CD1c-positive myeloid dendritic cell (primary cell): ENCODE data around the gene DST.

Experiments used
- DNase-seq: peaks from one replicate; pipeline ENCODE4 v3.0.0-alpha.2; 2016; ENCODE audit errors: extremely low spot score

Gene DST

DNA sequence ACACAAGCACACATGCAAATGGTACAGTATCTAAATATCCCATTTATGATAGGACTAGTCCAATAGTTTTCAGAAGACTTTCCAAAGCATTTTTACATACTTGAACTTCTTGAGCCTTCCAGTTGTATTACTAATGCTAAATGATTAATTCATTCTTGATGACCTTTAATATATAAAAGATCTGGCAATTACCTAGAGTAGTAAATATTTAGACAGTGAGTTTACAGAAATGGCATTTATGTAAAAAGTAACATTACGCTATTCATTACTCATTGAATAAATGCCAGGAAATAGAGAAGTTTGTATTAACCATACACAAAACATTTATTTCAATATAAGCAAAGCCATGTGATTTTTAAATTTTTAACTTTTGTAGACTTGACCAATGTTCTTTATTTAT, 158.8 kb downstream of the DST start:
- DNase-seq: no peak

DNA sequence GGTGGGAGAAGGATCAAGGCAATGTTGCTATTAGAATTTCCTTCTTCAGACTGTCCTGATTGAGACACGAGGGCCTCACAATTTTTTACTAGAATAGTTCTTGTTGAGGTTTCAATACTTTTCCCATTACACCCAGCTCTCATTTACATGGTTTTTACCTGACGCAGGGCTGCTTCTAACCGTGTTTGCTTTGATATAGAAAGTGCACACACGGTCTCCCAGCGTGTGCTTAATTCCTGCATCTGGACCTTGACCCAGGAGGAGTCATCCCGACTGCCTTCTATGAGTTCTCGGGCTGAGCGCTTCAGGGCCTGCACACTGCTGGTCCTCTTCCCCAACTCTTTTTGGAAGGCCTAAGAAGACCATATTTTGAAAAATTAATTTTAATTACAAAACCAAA, 160.2 kb downstream of the DST start:
- no peak for DNase-seq

GRCh38 chr6:56481957-56482356, 160.7 kb downstream of the DST start:
- no peak for DNase-seq

- DNase-seq: no peak
Measured at GRCh38 chr6:56480654-56481337, 161.9 kb downstream of the DST start.

DNA sequence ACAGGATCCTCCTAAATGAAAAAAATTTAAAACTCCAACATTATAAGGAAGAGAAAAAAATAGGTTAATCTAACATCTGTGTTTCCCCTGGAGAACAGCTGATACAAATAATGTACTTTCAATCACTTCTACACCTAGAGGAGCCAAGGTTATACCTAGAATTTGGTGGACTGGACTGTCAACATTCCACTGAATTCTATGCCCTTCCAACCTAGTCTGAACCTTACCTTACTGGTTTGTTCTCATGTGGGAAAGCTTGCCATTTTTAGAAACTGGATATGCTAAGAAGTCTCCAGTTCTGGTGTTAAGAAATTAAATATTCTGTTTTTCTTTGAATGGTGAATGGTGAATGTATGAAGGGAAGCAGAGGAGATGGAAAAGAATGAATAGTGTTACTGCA, 162.4 kb downstream of the DST start:
- DNase-seq: no peak

- no peak for DNase-seq
Measured at GRCh38 chr6:56479381-56479780, 163.3 kb downstream of the DST start.

- DNase-seq: no peak
Measured at GRCh38 chr6:56478202-56478601, 164.5 kb downstream of the DST start.

DNA sequence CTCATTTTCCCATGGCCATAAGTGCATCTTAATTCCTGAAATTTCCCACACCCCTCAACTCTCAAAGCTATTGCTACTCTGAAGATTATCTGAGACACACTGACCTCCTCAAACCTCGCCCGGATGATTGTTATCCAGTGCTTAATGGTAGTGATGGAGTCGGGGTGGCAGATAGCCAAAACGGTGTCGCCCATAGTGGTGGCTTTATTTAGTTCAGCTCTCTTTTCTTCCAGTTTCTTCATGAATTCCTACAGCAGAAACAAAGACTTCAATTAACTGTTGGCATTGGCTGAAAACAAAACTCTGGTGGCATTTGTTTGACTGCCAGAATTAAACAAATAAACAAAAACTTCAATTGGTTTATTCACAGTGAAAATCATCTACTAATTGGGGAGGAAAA, 165.4 kb downstream of the DST start:
- DNase-seq: no peak

DNA sequence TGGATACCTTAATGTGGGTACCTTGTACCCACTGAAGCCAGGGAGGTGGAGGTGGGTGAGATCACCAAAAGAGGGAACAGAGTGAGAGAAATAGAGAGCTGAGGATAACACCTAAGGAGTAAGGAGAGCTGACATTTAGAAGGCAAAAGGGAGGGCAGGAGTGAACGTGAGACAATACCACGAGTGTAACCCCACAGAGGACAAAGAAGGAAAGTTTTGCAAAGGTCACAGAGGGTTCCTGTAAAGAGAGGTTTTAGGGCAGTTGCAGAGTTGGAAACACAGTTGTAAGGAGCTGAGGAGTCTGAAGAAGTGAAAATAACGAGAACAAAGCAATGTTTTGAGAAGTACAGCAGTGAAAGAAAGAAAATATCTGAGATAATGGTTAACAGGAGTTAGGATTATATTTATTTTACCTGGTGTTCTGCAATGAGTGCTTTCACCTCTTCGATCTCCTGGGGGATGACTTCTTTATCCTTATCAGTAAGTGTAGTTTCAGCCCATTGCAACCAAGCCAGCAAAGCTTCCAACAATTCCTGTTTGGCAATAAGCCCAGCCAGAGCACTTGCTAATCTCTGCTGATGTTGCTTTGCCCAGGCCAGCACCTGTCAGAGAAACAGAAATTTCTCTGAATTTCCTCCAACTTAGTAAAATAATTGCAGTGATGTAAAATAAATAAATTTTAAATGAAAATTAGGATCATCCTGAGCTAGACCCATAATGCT, 166.8 kb downstream of the DST start:
- no peak for DNase-seq

DNA sequence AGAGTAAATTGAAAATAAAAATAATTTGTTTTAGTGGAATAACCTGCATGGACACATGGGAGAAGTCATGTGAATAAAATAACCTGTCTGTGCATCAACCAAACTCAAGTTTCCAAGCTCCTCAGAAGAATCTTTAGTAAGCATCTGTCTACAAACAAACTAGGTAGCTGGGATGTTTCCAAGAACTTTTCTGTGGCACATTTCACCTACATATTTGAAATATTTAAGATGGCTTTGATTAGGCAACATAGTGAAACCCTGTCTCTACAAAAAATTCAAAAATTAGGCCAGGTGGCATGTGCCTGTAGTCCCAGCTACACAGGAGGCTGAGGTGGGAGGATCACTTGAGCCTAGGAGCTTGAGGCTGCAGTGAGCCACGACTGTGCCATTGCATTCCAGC, 168.2 kb downstream of the DST start:
- DNase-seq: no peak

- no peak for DNase-seq
Measured at GRCh38 chr6:56463443-56463842, 179.2 kb downstream of the DST start.

DNA sequence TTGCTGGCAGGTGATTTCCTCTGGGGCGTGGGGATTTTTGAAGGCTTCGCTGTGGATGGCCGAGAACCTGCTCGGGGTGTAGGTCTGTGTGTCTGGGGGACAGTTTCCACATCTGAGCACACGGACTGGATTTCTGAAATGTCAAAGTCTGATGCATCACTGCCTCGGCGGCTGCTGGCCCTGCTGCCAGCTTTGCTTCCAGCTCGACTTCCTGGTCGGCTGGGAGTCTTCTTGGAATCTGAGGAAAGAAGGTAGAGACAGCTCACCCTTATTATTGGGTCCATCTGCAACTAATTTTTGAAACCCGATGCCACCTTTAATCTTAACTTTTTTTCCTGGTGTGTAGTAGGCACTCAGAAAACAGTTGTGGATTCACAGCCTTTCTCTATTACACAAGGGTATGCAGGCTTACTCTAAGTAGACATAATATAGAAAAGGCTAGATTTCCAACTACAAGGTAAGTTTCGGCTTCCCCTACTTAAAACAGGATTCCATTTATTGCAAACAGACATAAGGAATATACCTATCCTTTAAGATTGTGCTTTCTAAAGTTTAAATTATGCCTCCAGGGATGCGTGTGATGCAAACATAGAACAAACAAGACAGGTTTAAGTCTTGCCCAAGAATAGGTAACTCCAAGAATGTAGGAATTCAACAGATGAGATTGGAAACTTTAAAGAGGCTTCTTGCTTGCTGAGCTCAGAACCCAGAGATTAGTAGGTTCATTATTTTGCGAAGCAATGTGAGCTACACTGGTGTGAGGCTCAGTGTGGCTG, 183.5 kb downstream of the DST start:
- no peak for DNase-seq

DNA sequence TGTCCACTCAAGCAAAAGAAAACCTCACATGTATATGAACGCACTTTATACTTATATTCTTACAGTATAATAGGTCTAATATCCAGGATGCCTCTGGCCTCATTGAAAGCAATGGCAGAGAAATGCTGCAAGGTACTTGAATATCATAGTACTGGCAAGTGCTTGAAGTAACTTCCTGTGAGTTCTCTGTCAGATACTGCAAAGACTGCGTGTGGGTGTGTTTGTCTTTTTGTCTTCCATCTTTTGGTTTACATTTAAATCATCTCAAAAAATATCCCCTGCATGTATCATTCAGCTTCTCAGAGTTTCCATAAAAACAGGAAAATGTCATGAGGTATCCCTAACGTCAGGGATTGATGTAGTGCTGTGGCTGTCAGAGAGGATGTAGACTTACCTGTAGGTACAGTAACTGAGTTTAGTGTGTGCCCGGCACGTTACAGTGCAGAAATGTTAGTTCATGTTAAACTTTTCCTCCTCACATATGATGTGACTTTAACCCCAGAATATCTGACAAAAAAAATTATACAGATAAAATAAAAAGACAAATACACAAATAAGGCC, 184.3 kb downstream of the DST start:
- DNase-seq: no peak

- no peak for DNase-seq
Measured at GRCh38 chr6:56456785-56457184, 185.9 kb downstream of the DST start.

DNA sequence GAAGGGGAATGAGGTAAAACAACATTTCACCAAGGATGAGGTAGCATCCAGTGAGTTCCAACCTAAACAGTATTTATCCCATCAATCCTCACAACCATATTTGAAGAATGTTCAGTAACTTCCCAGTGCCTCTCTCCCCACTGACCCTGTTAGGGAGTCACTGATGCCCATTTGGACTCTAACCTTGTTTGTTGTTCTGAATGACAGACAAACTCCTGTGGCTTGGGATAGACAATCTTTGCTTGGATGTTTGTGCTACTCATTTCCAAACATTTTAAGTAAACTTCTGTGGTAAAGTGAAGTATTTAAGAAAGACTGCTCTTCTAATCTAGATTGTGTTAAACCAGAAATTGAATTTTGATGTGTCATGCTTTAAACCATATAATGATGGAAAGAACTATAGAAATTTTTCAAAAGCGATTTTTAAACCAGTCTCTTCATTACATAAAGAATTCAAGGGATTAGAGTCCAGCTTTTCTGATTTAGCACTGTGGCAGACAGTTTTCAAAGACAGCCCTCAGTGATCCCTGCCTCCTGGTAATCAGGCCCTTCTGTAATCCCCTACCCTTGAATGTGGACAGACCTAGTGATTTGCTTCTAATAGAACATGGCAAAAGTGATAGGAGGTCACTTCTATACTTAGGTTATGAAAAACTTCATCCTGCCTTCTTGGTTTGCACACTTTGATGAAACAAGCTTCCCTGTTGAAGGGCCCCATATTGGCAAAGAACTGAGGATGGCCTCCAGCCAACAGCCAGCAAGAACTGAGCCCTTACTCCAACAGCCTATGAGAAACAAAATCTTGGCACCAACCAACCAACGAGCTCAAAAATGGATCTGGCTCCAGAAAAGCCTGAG, 191.6 kb downstream of the DST start:
- no peak for DNase-seq

DNA sequence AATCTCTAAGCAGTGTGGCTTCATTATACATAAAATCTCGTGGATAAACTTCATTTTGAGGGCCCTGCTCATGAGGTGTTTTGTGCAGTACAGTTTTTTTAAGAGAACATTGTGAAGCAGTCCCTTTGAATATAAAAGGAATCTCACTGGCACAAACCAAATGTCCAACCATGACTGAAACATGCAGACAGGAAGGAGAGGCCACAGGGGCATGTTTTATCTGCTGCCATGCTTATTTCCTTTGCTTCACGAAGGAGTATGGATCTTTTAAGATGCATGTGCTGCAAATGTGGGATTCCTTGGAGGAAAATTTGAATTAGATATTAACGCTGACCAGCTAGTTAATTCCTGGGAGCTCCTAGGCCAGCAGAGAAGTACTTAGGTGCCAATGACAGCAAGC, 192.3 kb downstream of the DST start:
- DNase-seq: no peak

GRCh38 chr6:56448046-56448445, 194.6 kb downstream of the DST start:
- no peak for DNase-seq

DNA sequence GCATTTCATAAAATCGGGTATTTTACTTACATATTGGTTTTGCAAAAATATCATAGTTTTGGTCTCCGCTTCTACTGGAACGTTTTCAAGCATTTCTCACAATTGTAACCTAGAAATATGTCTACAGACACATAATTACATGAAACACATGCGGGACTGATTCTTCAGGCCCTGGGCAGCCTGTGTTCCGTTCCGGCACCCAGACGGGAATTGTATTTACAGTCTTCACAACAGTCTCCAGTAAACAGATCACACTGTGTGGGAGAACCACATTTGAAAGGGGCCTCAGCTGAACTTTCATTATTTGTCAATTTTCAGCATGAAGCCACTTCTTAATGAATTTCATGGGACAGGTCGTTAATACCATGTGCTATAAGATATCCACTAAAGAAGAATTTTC, 196.9 kb downstream of the DST start:
- DNase-seq: no peak

- DNase-seq: no peak
Measured at GRCh38 chr6:56444855-56445254, 197.8 kb downstream of the DST start.

DNA sequence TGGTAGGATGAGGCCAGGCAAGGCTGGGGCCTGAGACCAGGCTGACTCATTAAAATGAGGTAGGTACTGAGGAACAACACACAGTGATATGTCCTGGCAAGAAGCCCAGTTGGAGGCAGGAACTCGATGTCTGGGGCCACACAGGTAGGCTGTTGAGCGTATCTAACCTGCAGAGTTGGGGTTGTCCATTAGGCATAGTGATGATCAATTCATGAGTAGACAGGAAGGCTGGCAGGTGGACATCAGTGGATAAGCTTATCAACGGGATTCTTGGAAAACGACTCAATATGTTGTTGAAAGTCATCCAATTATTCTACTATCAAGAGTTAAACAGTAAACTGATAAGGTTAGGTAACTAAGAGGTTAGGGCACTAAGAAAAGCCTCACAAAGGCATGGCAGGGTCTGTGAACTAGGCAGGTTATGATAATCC, 202.1 kb downstream of the DST start:
- DNase-seq: no peak

- no peak for DNase-seq
Measured at GRCh38 chr6:56437171-56437900, 205.4 kb downstream of the DST start.
